Measurements from ENCODE around the gene NARS2.

- peak; percentile 80 for TF ChIP-seq CTCF (conservative IDR thresholded peaks at IDR 0.05; ENCODE audit: low read depth, low read length)
- no peak for TF ChIP-seq EZH2 (IDR thresholded peaks at IDR 0.05; ENCODE audit: borderline replicate concordance, low read depth, low read length, poor library complexity, severe bottlenecking)
Measured at GRCh38 chr11:78416285-78417174, 158.1 kb downstream of the NARS2 start.
